GM18498 (cell line): ENCODE results near the gene SMURF1.
"Not testable (repeated sequence)": the region's sequence is repeated elsewhere in the genome, so short reads cannot be mapped to it uniquely, and the experiment has no call there.

Experiments used
- ATAC-seq: cut with Tn5 transposase; IDR thresholded peaks from one replicate; pipeline ENCODE4 v1.9.1; 2021; ENCODE audit warnings: mild to moderate bottlenecking, moderate library complexity; ENCODE audit not compliant: unreplicated experiment

SMURF1 gene

GRCh38 chr7:99121496-99122021 is 22.3 kb downstream of the SMURF1 start:
- no peak for ATAC-seq

- ATAC-seq = no peak
Measured at GRCh38 chr7:99120916-99121315, 23.0 kb downstream of the SMURF1 start.

GRCh38 chr7:99120501-99120900 is 23.4 kb downstream of the SMURF1 start:
- no peak for ATAC-seq

- ATAC-seq = no peak
Measured at GRCh38 chr7:99118077-99118476, 25.8 kb downstream of the SMURF1 start.

GRCh38 chr7:99116144-99116543 is 27.8 kb downstream of the SMURF1 start:
- ATAC-seq = no peak

- no peak for ATAC-seq
Measured at GRCh38 chr7:99115379-99115778, 28.5 kb downstream of the SMURF1 start.

GRCh38 chr7:99112979-99113378 is 30.9 kb downstream of the SMURF1 start:
- no peak for ATAC-seq

GRCh38 chr7:99112097-99112496 is 31.8 kb downstream of the SMURF1 start:
- peak; percentile 77 for ATAC-seq

- ATAC-seq = peak; percentile 17
Measured at GRCh38 chr7:99111591-99111990, 32.3 kb downstream of the SMURF1 start.

- no peak for ATAC-seq
Measured at GRCh38 chr7:99109108-99110051, 34.5 kb downstream of the SMURF1 start.

- ATAC-seq = no peak
Measured at GRCh38 chr7:99108613-99109012, 35.3 kb downstream of the SMURF1 start.

- no peak for ATAC-seq
Measured at GRCh38 chr7:99106821-99107241, 37.1 kb downstream of the SMURF1 start.

- ATAC-seq = no peak
Measured at GRCh38 chr7:99106411-99106810, 37.5 kb downstream of the SMURF1 start.

GRCh38 chr7:99105756-99106155 is 38.2 kb downstream of the SMURF1 start:
- no peak for ATAC-seq

GRCh38 chr7:99104631-99105030 is 39.3 kb downstream of the SMURF1 start:
- no peak for ATAC-seq

GRCh38 chr7:99103836-99104235 is 40.1 kb downstream of the SMURF1 start:
- not testable (repeated sequence) for ATAC-seq

- ATAC-seq = no peak
Measured at GRCh38 chr7:99102809-99103690, 40.9 kb downstream of the SMURF1 start.

- no peak for ATAC-seq
Measured at GRCh38 chr7:99102361-99102760, 41.5 kb downstream of the SMURF1 start.

GRCh38 chr7:99101516-99101915 is 42.4 kb downstream of the SMURF1 start:
- not testable (repeated sequence) for ATAC-seq

- ATAC-seq = no peak
Measured at GRCh38 chr7:99099499-99100077, 44.3 kb downstream of the SMURF1 start.
